ENCODE measurements around the gene ABCA12.

The ABCA12 gene

DNA sequence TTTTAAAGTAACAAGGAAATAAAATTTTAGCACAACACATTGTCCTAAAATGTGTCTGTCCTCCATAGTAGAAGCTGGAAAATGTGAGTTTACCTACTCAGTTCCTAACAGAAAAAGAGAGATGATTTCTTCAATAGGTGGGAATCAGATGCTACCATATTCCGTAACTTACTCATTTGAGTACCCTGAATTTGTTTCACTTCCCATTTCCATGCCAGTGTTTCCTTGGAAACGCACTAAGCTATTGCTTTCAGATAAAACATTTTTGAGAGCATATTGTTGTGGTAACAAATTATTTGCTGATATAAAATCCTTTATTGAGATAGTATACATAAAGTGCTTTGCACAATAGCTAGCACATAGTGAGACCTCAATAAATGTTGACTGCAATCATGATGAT lies 191.5 kb downstream of the ABCA12 start:
- TF ChIP-seq CTCF (IDR thresholded peaks at IDR 0.05; ENCODE audit: low read depth, low read length, missing control alignments): no peak
- DNase-seq (ENCODE audit: low read depth): no peak
- H3K4me3 ChIP-seq (ENCODE audit: low read depth, low read length): no peak overlapping the region

DNA sequence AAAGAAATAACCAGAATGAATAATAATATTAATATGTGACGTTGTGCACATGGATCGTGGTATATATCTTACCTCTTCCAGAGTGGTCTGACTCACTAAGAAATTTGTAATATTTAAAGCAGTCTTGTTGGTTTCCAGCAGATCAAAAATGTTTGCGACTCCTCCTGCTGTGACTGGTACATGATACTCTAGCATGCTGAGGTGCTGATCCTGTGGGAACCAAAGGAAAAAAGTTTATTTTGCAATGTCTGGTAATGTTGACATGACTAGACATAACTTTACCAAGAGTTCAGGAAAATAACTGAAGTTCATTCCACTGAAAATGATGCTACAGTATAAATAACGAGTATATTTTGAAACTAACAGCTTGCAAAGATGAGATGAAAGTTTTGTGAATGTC lies 204.4 kb downstream of the ABCA12 start:
- TF ChIP-seq CTCF (IDR thresholded peaks at IDR 0.05; ENCODE audit: low read depth, low read length, missing control alignments): no peak
- H3K4me3 ChIP-seq (ENCODE audit: low read depth, low read length): no peak overlapping the region
- DNase-seq (ENCODE audit: low read depth): no peak

- TF ChIP-seq CTCF (IDR thresholded peaks at IDR 0.05; ENCODE audit: low read depth, low read length, missing control alignments): no peak
- H3K4me3 ChIP-seq (ENCODE audit: low read depth, low read length): no peak overlapping the region
- no peak for DNase-seq (ENCODE audit: low read depth)
Observed at GRCh38 chr2:214904634-214905033, 233.8 kb downstream of the ABCA12 start.

DNA sequence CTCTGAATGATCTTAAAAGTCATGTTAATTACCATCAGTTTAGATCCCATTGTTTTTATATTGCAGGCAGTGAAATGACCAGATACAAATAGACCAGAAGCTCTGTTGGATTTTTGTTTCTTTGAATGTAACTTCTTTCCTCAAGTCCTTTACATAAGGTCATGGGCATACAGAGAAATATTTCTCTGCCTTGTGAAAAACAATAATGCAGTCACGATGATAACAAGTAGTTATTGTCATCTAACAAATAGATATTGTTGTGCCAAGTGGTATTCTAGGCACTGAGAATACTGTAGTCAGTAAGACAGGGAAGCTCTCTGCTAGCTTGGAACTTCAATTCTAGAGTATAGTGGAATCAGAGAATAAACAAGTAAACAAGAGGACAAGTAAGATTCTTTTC lies 234.2 kb downstream of the ABCA12 start:
- no peak overlapping the region for H3K4me3 ChIP-seq (ENCODE audit: low read depth, low read length)
- TF ChIP-seq CTCF (IDR thresholded peaks at IDR 0.05; ENCODE audit: low read depth, low read length, missing control alignments): no peak
- DNase-seq (ENCODE audit: low read depth): no peak

DNA sequence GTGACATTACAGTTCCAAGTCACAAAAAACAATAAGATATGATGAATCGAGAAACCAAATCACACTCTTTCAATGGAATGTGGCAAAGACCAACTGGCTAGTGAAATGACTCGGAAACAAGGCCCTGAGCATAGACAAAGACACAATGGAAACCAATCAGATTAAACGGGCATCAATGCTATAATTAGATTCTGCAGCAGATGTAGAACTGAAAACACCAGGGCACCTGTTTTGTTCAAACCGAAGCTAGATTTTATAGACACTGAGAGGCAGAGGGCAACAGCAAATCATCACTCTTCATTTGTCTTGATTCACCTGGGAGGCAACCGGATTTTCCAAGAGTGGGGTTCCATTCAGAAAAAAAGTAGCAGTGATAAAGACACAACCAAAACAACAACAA lies 236.1 kb downstream of the ABCA12 start:
- no peak overlapping the region for H3K4me3 ChIP-seq (ENCODE audit: low read depth, low read length)
- TF ChIP-seq CTCF (IDR thresholded peaks at IDR 0.05; ENCODE audit: low read depth, low read length, missing control alignments): no peak
- no peak for DNase-seq (ENCODE audit: low read depth)

- H3K4me3 ChIP-seq (ENCODE audit: low read depth, low read length): no peak overlapping the region
- no peak for TF ChIP-seq CTCF (IDR thresholded peaks at IDR 0.05; ENCODE audit: low read depth, low read length, missing control alignments)
Observed at GRCh38 chr2:214899751-214900150, 238.7 kb downstream of the ABCA12 start.

GRCh38 chr2:214896274-214896673 lies 242.2 kb downstream of the ABCA12 start:
- TF ChIP-seq CTCF (IDR thresholded peaks at IDR 0.05; ENCODE audit: low read depth, low read length, missing control alignments): no peak
- DNase-seq (ENCODE audit: low read depth): no peak
- no peak overlapping the region for H3K4me3 ChIP-seq (ENCODE audit: low read depth, low read length)

More at GRCh38 chr2:214899751-214900150, 238.7 kb downstream of the ABCA12 start:
- no peak for DNase-seq (ENCODE audit: low read depth)
